IMR-90 (cell line): ENCODE measurements around the gene COL4A2. TPM values are rescaled to one million over a fixed set of nuclear protein-coding genes. Genes with fewer than 3 reads are reported as not detected.

ENCODE experiments used
- ATAC-seq: fragments of 200-7000 bp; cut with Tn5 transposase; 2 replicates; pipeline ENCODE4 v1.9.1; 2020; ENCODE audit warnings: low read depth, mild to moderate bottlenecking, moderate library complexity
- BruUV-seq: library from RNA; stranded (reverse); fragments of 400-500 nt; replicated peaks from 2 replicates; lab custom pipeline; 2021; lab: Mats Ljungman, UMichigan
- CTCF ChIA-PET: fragments of 300-600 bp; formaldehyde crosslinking; extraction: SDS; loops from one replicate; lab custom pipeline; 2021; ENCODE audit warnings: antibody characterized with exemption; lab: Yijun Ruan, JAX
- POLR2A ChIA-PET: fragments of 300-600 bp; sonication (Branson Sonifier 250); formaldehyde crosslinking; loops from one replicate; lab custom pipeline; 2022; ENCODE audit warnings: antibody characterized with exemption; ENCODE audit not compliant: unreplicated experiment; lab: Charles Lee
- DNase-seq: peaks from one replicate; pipeline ENCODE4 v3.0.0; 2013
- H2AFZ ChIP-seq: replicated peaks from 2 replicates; pipeline ENCODE3; 2013; ENCODE audit warnings: low read length, mild to moderate bottlenecking; ENCODE audit not compliant: poor library complexity
- H2AK5ac ChIP-seq: 2 replicates; pipeline ENCODE4 v1.6.1; 2013; ENCODE audit warnings: low read depth, low read length, inconsistent platforms
- H2AK9ac ChIP-seq: replicated peaks from 2 replicates; pipeline ENCODE3; 2013; ENCODE audit warnings: mild to moderate bottlenecking, low read depth, low read length, moderate library complexity; ENCODE audit not compliant: poor library complexity
- H2BK120ac ChIP-seq: 2 replicates; pipeline ENCODE4 v1.6.1; 2013; ENCODE audit warnings: low read depth, low read length, inconsistent platforms
- H2BK15ac ChIP-seq: 3 replicates; pipeline ENCODE4 v1.6.1; 2013; ENCODE audit warnings: low read depth, low read length, inconsistent platforms
- H2BK20ac ChIP-seq: 2 replicates; pipeline ENCODE4 v1.6.1; 2013; ENCODE audit warnings: low read depth, mild to moderate bottlenecking, inconsistent platforms, low read length, moderate library complexity
- H2BK5ac ChIP-seq: 2 replicates; pipeline ENCODE4 v1.6.1; 2013; ENCODE audit warnings: mild to moderate bottlenecking, low read depth, low read length, inconsistent platforms; ENCODE audit not compliant: poor library complexity, severe bottlenecking
- H3K14ac ChIP-seq: replicated peaks from 2 replicates; pipeline ENCODE4 v1.6.1; 2013; ENCODE audit warnings: low read depth, low read length, inconsistent platforms
- H3K18ac ChIP-seq: 2 replicates; pipeline ENCODE4 v1.6.1; 2013; ENCODE audit warnings: low read depth, low read length, control low read depth
- H3K23ac ChIP-seq: 2 replicates; pipeline ENCODE4 v1.6.1; 2013; ENCODE audit warnings: low read depth, low read length, inconsistent platforms
- H3K27ac ChIP-seq: 2 replicates; pipeline ENCODE4 v1.5.1; 2013; ENCODE audit warnings: mild to moderate bottlenecking, control low read depth, low read length; ENCODE audit not compliant: insufficient read depth
- H3K27me3 ChIP-seq: 2 replicates; pipeline ENCODE4 v1.6.1; 2013; ENCODE audit warnings: low read length; ENCODE audit not compliant: control insufficient read depth, insufficient read depth
- H3K36me3 ChIP-seq: 2 replicates; pipeline ENCODE4 v1.6.1; 2013; ENCODE audit warnings: low read length, mixed read lengths; ENCODE audit not compliant: control insufficient read depth, insufficient read depth
- H3K4ac ChIP-seq: 2 replicates; pipeline ENCODE4 v1.6.1; 2013; ENCODE audit warnings: low read depth, low read length, inconsistent platforms
- H3K4me1 ChIP-seq: 2 replicates; pipeline ENCODE4 v1.6.1; 2013; ENCODE audit warnings: low read length, mixed read lengths; ENCODE audit not compliant: control insufficient read depth, insufficient read depth
- H3K4me2 ChIP-seq: 2 replicates; pipeline ENCODE4 v1.6.1; 2013; ENCODE audit warnings: low read depth, mild to moderate bottlenecking, control low read depth, low read length, moderate library complexity
- H3K4me3 ChIP-seq: 2 replicates; pipeline ENCODE4 v1.5.1; 2013; ENCODE audit warnings: low read depth, mild to moderate bottlenecking, control low read depth, low read length, moderate library complexity; ENCODE audit not compliant: insufficient read depth
- H3K56ac ChIP-seq: 2 replicates; pipeline ENCODE4 v1.6.1; 2013; ENCODE audit warnings: low read length, inconsistent platforms; ENCODE audit not compliant: insufficient read depth; ENCODE audit errors: extremely low read depth
- H3K79me1 ChIP-seq, 2 experiments: 2 replicates each; pipeline ENCODE4 v1.6.1; 2013; ENCODE audit warnings: low read length in 2 of 2, inconsistent platforms in 1 of 2, low read depth in 1 of 2
- H3K9ac ChIP-seq: 2 replicates; pipeline ENCODE4 v1.6.1; 2013; ENCODE audit warnings: low read depth, low read length, control low read depth
- H3K9me1 ChIP-seq: 2 replicates; pipeline ENCODE4 v1.6.1; 2013; ENCODE audit warnings: low read length, inconsistent platforms; ENCODE audit not compliant: insufficient read depth
- H3K9me3 ChIP-seq: 2 replicates; pipeline ENCODE4 v1.6.1; 2013; ENCODE audit warnings: low read length; ENCODE audit not compliant: control insufficient read depth, insufficient read depth
- H4K20me1 ChIP-seq: 2 replicates; pipeline ENCODE4 v1.6.1; 2013; ENCODE audit warnings: low read length, inconsistent platforms; ENCODE audit not compliant: insufficient read depth
- H4K5ac ChIP-seq: 2 replicates; pipeline ENCODE4 v1.6.1; 2013; ENCODE audit warnings: mild to moderate bottlenecking, low read depth, low read length, control low read depth
- H4K8ac ChIP-seq, 2 experiments: 2 replicates each; pipeline ENCODE4 v1.6.1; 2013; ENCODE audit warnings: low read depth in 2 of 2, low read length in 2 of 2, control low read depth in 1 of 2, inconsistent platforms in 1 of 2
- H4K91ac ChIP-seq: 2 replicates; pipeline ENCODE4 v1.6.1; 2013; ENCODE audit warnings: low read depth, low read length, inconsistent platforms; ENCODE audit not compliant: insufficient read depth
- WGBS, 2 experiments: methylation state at CpG; one replicate each; pipeline versions ENCODE4 v1.1.5 to v1.1.7; 2013; ENCODE audit warnings: missing lambda C conversion rate in 2 of 2; ENCODE audit not compliant: insufficient read length in 1 of 2; ENCODE audit errors: extremely low coverage in 2 of 2; 5-methylcytosine and 5-hydroxymethylcytosine counted together
- dilution Hi-C: fragments of 300-500 bp; cut with HindIII; formaldehyde crosslinking; loops from one replicate; pipeline ENCODE4 v1.14.3; 2018; ENCODE audit warnings: low sequenced_read_pairs; ENCODE audit not compliant: unreplicated experiment
- in situ Hi-C: fragments of 300-500 bp; cut with MboI; formaldehyde crosslinking; loops from 3 replicates; pipeline ENCODE4 v1.14.3; 2019; ENCODE audit warnings: low sequenced_read_pairs, inconsistent platforms, mixed read lengths
- intact Hi-C: fragments of 100-400 bp; cut with micrococcal nuclease; formaldehyde crosslinking; loops from 2 replicates; pipeline ENCODE4 v1.10.0; 2022
- polyA plus RNA-seq, 3 experiments: library from polyadenylated mRNA; depleted of rRNA; stranded (reverse); fragments of >200 nt; gene quantifications; 2 replicates each; pipeline ENCODE4 v1.2.3, GENCODE V29; 2012; ENCODE audit warnings: low replicate concordance in 1 of 3
- total RNA-seq: library from RNA; depleted of rRNA; stranded (reverse); fragments of >200 nt; gene quantifications from 2 replicates; pipeline ENCODE4 v1.2.3, GENCODE V29; 2012
- TF ChIP-seq, protein P1 (sequence below): fragments of 150-350 bp; IDR thresholded peaks from 2 replicates; pipeline ENCODE4 v1.6.1; 2017; ENCODE audit warnings: mild to moderate bottlenecking, antibody characterized with exemption, low read length, low read depth

COL4A2 gene
- total and polyA plus RNA-seq, 2 of the 4 experiments (the other 2 are of a cell fraction) = 90.7 to 457 TPM

- no peak overlapping the region for H4K8ac ChIP-seq
- H2AK9ac ChIP-seq = no peak overlapping the region
- H3K9me3 ChIP-seq = no peaks in the 10 kb centered on the region
- no peak overlapping the region for H3K4me2 ChIP-seq
- H2BK120ac ChIP-seq = no peak overlapping the region
- POLR2A ChIA-PET = no interaction called here
- H3K23ac ChIP-seq = no peak overlapping the region
- H3K79me1 ChIP-seq = peaks cover 23 to 85% of the 10 kb centered on the region in 2 experiments
- no peak overlapping the region for H3K14ac ChIP-seq
- H3K4me3 ChIP-seq = no peak overlapping the region
- H3K56ac ChIP-seq = no peak overlapping the region
- H2AK5ac ChIP-seq = no peak overlapping the region
- no peak overlapping the region for H3K4ac ChIP-seq
- DNase-seq (no peak), ATAC-seq (no peak)
- dilution Hi-C loops = no loop called here
- H3K9me1 ChIP-seq = peaks cover 37% of the 10 kb centered on the region
- peaks cover 5% of the 10 kb centered on the region for H3K4me1 ChIP-seq
- intact Hi-C loops = no loop called here
- H2BK15ac ChIP-seq = no peak overlapping the region
- BruUV-seq = no TSS peak
- H4K91ac ChIP-seq = no peak overlapping the region
- H3K27ac ChIP-seq = no peak overlapping the region
- TF ChIP-seq, protein P1, sequence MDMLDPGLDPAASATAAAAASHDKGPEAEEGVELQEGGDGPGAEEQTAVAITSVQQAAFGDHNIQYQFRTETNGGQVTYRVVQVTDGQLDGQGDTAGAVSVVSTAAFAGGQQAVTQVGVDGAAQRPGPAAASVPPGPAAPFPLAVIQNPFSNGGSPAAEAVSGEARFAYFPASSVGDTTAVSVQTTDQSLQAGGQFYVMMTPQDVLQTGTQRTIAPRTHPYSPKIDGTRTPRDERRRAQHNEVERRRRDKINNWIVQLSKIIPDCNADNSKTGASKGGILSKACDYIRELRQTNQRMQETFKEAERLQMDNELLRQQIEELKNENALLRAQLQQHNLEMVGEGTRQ = no peak
- H3K9ac ChIP-seq = no peak overlapping the region
- H4K5ac ChIP-seq = no peak overlapping the region
- in situ Hi-C loops = no loop called here
- peaks cover 36% of the 10 kb centered on the region for H3K36me3 ChIP-seq
- H2BK5ac ChIP-seq = no peak overlapping the region
- WGBS, 2 experiments = 80% methylated on average over 1 of the region's 3 CpGs; no CpG with 5 or more reads in 1 of the 2 experiments
- no peak overlapping the region for H2AFZ ChIP-seq
- CTCF ChIA-PET = no interaction called here
- no peak overlapping the region; the same call in 1 of the 2 replicates for H3K18ac ChIP-seq
- H4K20me1 ChIP-seq = peaks cover 95% of the 10 kb centered on the region
- H2BK20ac ChIP-seq = no peak overlapping the region
- no peaks in the 10 kb centered on the region for H3K27me3 ChIP-seq
Measured at GRCh38 chr13:110293649-110294048, 13.4 kb upstream of the COL4A2 start.
